CD4-positive, alpha-beta T cell (primary cell): ENCODE data around the gene USP19. TPM values are rescaled to one million over a fixed set of nuclear protein-coding genes. Genes with fewer than 3 reads are reported as not detected.

Experiments used
- ATAC-seq: fragments of 200-7000 bp; cut with Tn5 transposase; one replicate; pipeline ENCODE4 v1.10.0; 2022; ENCODE audit warnings: mild to moderate bottlenecking; ENCODE audit not compliant: poor library complexity
- CTCF ChIA-PET: fragments of 350-600 bp; sonication (Branson Sonifier 250); formaldehyde crosslinking; loops from one replicate; lab custom pipeline; 2021; ENCODE audit warnings: antibody characterized with exemption, inconsistent platforms; lab: Charles Lee
- POLR2A ChIA-PET: fragments of 350-600 bp; sonication (Branson Sonifier 250); formaldehyde crosslinking; loops from one replicate; lab custom pipeline; 2021; ENCODE audit warnings: antibody characterized with exemption, inconsistent platforms; lab: Charles Lee
- DNase-seq, 14 experiments: peaks; one replicate each; pipeline ENCODE4 v3.0.0-alpha.2; 2013 to 2020; ENCODE audit warnings: mixed read lengths in 2 of 14
- H3K27ac ChIP-seq, 2 donors: one replicate each; pipeline versions ENCODE4 v1.5.1 to v1.7.0; 2013; ENCODE audit warnings: low read length in 2 of 2, low read depth in 1 of 2, mild to moderate bottlenecking in 1 of 2
- H3K27me3 ChIP-seq, 2 experiments: 1 replicate in 1 of 2; 2 replicates in 1 of 2; pipeline versions ENCODE4 v1.6.1 to v1.7.0; 2013; ENCODE audit warnings: low read length in 2 of 2, control low read depth in 1 of 2, mild to moderate bottlenecking in 1 of 2, moderate library complexity in 1 of 2; ENCODE audit not compliant: insufficient read depth in 2 of 2, control insufficient read depth in 1 of 2
- H3K36me3 ChIP-seq: one replicate; pipeline ENCODE4 v1.6.1; 2013; ENCODE audit warnings: low read length, control low read depth; ENCODE audit not compliant: insufficient read depth
- H3K4me1 ChIP-seq: one replicate; pipeline ENCODE4 v1.6.1; 2013; ENCODE audit warnings: low read length, control low read depth; ENCODE audit not compliant: insufficient read depth
- H3K4me3 ChIP-seq: one replicate; pipeline ENCODE4 v1.5.1; 2013; ENCODE audit warnings: mild to moderate bottlenecking, low read length, moderate library complexity
- H3K9me3 ChIP-seq, 2 experiments: 1 replicate in 1 of 2; 2 replicates in 1 of 2; pipeline versions ENCODE4 v1.6.1 to v1.7.0; 2013; ENCODE audit warnings: low read length in 2 of 2, mild to moderate bottlenecking in 2 of 2, control low read depth in 1 of 2, moderate library complexity in 1 of 2; ENCODE audit not compliant: control insufficient read depth in 1 of 2, insufficient read depth in 1 of 2
- H3K27ac Mint-ChIP-seq: one replicate; pipeline ENCODE4 v1.8.0; 2020; ENCODE audit warnings: mixed read lengths
- H3K27me3 Mint-ChIP-seq: one replicate; pipeline ENCODE4 v1.8.0; 2021; ENCODE audit warnings: mixed read lengths
- H3K36me3 Mint-ChIP-seq: one replicate; pipeline ENCODE4 v1.8.0; 2021; ENCODE audit warnings: low read depth, mixed read lengths
- H3K4me1 Mint-ChIP-seq: one replicate; pipeline ENCODE4 v1.8.0; 2021; ENCODE audit warnings: low read depth, mixed read lengths
- H3K4me3 Mint-ChIP-seq: one replicate; pipeline ENCODE4 v1.8.0; 2020; ENCODE audit warnings: mild to moderate bottlenecking, mixed read lengths
- H3K9me3 Mint-ChIP-seq: one replicate; pipeline ENCODE4 v1.8.0; 2020; ENCODE audit warnings: mixed read lengths
- intact Hi-C, 2 experiments: fragments of 100-400 bp; cut with DNase I in 1 of 2; cut with micrococcal nuclease in 1 of 2; formaldehyde crosslinking; loops; one replicate each; pipeline versions ENCODE4 v1.15.1 to v1.9.0; 2023 to 2025; cut with DNase I, micrococcal nuclease
- polyA plus RNA-seq, 2 donors: library from polyadenylated mRNA; unstranded; fragments of 120-200 nt; gene quantifications; one replicate each; pipeline ENCODE4 v1.2.1, GENCODE V29; 2013
- total RNA-seq, 174 experiments: library from RNA in 2 of 174; stranded (reverse) in 2 of 174; gene quantifications; one replicate each; pipeline ENCODE4 v1.2.3 and lab custom pipeline; 2021 to 2026
- TF ChIP-seq, protein P1 (sequence below): fragments of 200-600 bp; IDR thresholded peaks from one replicate; pipeline ENCODE4 v1.8.0; 2022; ENCODE audit warnings: antibody characterized with exemption, mild to moderate bottlenecking

Gene USP19, protein sequence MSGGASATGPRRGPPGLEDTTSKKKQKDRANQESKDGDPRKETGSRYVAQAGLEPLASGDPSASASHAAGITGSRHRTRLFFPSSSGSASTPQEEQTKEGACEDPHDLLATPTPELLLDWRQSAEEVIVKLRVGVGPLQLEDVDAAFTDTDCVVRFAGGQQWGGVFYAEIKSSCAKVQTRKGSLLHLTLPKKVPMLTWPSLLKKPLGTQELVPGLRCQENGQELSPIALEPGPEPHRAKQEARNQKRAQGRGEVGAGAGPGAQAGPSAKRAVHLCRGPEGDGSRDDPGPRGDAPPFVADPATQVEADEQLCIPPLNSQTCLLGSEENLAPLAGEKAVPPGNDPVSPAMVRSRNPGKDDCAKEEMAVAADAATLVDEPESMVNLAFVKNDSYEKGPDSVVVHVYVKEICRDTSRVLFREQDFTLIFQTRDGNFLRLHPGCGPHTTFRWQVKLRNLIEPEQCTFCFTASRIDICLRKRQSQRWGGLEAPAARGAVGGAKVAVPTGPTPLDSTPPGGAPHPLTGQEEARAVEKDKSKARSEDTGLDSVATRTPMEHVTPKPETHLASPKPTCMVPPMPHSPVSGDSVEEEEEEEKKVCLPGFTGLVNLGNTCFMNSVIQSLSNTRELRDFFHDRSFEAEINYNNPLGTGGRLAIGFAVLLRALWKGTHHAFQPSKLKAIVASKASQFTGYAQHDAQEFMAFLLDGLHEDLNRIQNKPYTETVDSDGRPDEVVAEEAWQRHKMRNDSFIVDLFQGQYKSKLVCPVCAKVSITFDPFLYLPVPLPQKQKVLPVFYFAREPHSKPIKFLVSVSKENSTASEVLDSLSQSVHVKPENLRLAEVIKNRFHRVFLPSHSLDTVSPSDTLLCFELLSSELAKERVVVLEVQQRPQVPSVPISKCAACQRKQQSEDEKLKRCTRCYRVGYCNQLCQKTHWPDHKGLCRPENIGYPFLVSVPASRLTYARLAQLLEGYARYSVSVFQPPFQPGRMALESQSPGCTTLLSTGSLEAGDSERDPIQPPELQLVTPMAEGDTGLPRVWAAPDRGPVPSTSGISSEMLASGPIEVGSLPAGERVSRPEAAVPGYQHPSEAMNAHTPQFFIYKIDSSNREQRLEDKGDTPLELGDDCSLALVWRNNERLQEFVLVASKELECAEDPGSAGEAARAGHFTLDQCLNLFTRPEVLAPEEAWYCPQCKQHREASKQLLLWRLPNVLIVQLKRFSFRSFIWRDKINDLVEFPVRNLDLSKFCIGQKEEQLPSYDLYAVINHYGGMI (N-terminal part only)
- total RNA-seq, result 10 to 100 TPM; 84.9 to 86.2 TPM
- polyA plus RNA-seq (2013, experiment 1 of 2), result 37.4 TPM
- 37.8 TPM for polyA plus RNA-seq (2013, experiment 2 of 2)
- total RNA-seq (lab: John Stamatoyannopoulos, UW), result 67.2 to 179 (median 124) reads per million in 172 experiments

DNA sequence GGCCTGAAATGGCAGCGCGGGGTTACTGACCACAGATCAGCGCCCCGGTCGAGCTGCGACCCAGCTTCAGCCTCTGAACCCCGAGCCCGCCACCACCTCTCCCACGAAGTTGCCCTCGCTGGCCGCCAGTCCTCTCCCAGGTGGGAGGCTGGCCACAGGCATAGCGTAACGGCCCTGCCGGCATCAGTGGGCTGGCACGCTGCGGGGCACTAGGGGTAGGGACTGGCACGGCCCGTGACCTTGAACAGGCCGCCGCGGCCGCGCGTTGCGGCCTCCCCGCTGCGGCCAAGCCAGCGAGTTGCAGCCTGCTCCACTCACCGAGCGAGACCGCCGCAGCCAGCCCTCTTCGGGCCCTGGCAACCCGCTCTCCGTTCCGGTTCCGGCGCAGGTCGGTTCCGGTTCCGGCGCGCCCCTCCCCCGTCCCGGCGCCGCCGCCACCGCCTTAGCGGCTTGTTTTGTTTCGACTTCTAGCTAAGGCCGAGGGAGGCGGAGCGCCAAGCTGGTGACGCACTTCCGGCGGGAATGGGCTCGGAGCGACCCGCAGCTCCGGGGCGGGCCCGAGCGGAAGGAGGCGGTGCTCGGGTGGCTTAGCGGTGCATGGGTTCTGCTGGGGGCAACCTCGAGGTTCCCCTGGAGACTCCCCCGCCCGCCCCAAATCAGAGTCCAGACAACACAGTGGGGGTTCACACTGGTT, at the start of gene USP19:
Gene USP19, minus strand, starts transcription at position 386 of the 694 bp plus-strand sequence. CDS start 1,678 bp downstream, outside the sequence.
- Mint-ChIP-seq H3K36me3 (peaks cover 34% of the 10 kb centered on the region), H3K4me1 (peaks cover 23% of the 10 kb centered on the region), H3K9me3 (no peaks in the 10 kb centered on the region), H3K4me3 (peak within 1 kb of the TSS; percentile 93), H3K27me3 (no peaks in the 10 kb centered on the region), H3K27ac (peak within 1 kb of the TSS; percentile 95)
- DNase-seq (peak; percentile 86 to 98 (median 94)), ATAC-seq (peak; percentile 91)
- POLR2A ChIA-PET, result interaction anchor here (0.6 to 3.3 kb wide), 26 partner anchors 11 to 1245 kb away, joined by 3 to 92 read pairs (median 4); partner anchors contain the start of genes ARIH2, CCDC71, DAG1 and IMPDH2
- TF ChIP-seq, protein P1, sequence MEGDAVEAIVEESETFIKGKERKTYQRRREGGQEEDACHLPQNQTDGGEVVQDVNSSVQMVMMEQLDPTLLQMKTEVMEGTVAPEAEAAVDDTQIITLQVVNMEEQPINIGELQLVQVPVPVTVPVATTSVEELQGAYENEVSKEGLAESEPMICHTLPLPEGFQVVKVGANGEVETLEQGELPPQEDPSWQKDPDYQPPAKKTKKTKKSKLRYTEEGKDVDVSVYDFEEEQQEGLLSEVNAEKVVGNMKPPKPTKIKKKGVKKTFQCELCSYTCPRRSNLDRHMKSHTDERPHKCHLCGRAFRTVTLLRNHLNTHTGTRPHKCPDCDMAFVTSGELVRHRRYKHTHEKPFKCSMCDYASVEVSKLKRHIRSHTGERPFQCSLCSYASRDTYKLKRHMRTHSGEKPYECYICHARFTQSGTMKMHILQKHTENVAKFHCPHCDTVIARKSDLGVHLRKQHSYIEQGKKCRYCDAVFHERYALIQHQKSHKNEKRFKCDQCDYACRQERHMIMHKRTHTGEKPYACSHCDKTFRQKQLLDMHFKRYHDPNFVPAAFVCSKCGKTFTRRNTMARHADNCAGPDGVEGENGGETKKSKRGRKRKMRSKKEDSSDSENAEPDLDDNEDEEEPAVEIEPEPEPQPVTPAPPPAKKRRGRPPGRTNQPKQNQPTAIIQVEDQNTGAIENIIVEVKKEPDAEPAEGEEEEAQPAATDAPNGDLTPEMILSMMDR, result no peak
- CTCF ChIA-PET, result interaction anchor here (1.4 to 3.5 kb wide), 4 partner anchors 27 to 99 kb away, joined by 3 to 27 read pairs (median 8); partner anchors contain the start of genes KLHDC8B, NDUFAF3 and QRICH1
- Histone ChIP-seq H3K36me3 (peaks cover 34% of the 10 kb centered on the region), H3K4me3 (peak within 1 kb of the TSS; percentile 99), H3K27me3 (no peaks in the 10 kb centered on the region), H3K9me3 (no peaks in the 10 kb centered on the region), H3K27ac (peak within 1 kb of the TSS; percentile 87 to 95), H3K4me1 (peaks cover 30% of the 10 kb centered on the region)
- intact Hi-C loops, result loop anchor here (1.0 to 10.0 kb wide), 6 partner anchors 16 to 554 kb away; partner anchors contain the start of genes QARS1 (in 2 of the 2), APEH (in 1 of the 2), CCDC71 (in 1 of the 2) and NDUFAF3 (in 1 of the 2)

DNA sequence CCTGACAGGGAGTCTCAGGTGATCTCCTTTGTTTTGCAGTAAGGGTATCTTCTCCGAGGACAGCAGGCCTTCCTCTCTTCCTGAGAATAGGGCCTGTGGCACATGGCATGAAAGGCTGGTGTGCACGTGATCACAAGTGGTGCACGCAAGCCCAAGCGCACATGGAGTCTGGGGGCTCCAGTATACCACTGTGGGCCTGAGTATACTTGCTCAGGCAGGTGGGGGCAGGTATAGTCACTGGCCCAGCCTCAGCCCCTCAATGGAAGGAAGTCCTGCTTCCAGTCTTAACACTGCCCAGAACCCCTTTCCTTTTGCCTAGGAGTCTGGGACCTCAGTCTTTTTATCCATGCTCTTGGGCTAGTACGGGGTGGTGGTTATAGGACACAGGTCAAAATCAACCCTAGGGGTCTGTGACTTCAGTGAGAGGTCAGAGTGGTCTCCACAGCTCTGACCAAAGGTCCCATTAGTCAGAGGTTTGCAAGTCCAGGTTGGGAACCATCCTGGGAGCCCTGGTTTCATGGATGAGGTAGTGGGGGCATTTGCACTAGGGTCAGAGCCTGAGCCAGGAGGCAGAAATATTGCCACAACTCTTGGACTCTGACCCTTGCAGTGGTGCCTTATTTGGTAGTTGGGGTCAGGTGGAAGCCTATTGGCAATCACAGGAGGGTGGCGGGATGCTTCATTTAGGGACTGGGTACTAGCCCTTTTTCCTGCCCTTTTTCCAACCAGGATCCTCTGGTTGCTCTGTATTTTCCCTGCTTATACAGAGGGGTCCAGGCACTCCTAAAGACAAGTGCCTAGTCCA, 46.3 kb upstream of the USP19 start:
- Mint-ChIP-seq H3K36me3 (peaks cover 28% of the 10 kb centered on the region), H3K4me1 (peaks cover 50% of the 10 kb centered on the region), H3K27ac (peak overlapping the region; percentile 91), H3K4me3 (peak overlapping the region; percentile 92), H3K27me3 (no peaks in the 10 kb centered on the region), H3K9me3 (no peaks in the 10 kb centered on the region)
- peaks cover 20% of the 10 kb centered on the region for H3K36me3 ChIP-seq
- H3K4me3 ChIP-seq, result peak overlapping the region; percentile 47
- intact Hi-C loops, result loop anchor here in 1 of 2 experiments (1.0 to 10.0 kb wide), 6 partner anchors 47 to 450 kb away; partner anchors contain the start of genes ARIH2, IP6K2, QRICH1 and USP19
- POLR2A ChIA-PET, result interaction anchor here (0.7 kb wide), 1 partner anchor 46 kb away, joined by 4 read pairs; the partner anchor contains the start of gene USP19
- CTCF ChIA-PET, result no interaction called here
- TF ChIP-seq, protein P1, result no peak
- peak overlapping the region in 1 of 2 donors; percentile 35 for H3K27ac ChIP-seq
- H3K9me3 ChIP-seq, result peaks cover 0 to 7% of the 10 kb centered on the region in 2 experiments
- ATAC-seq (no peak), DNase-seq (peak in 1 of 14 experiments; percentile 25)
- peaks cover 40% of the 10 kb centered on the region for H3K4me1 ChIP-seq
- no peaks in the 10 kb centered on the region for H3K27me3 ChIP-seq
